Nephron (organoid): ENCODE data around the gene FLRT1.

ENCODE experiments used
- H3K27ac Mint-ChIP-seq, 3 experiments: 2 replicates each; pipeline ENCODE4 v1.8.0; 2020; ENCODE audit warnings: mixed read lengths in 3 of 3, mild to moderate bottlenecking in 2 of 3, moderate library complexity in 1 of 3
- H3K27me3 Mint-ChIP-seq: 2 replicates; pipeline ENCODE4 v1.8.0; 2021; ENCODE audit warnings: low read depth, mild to moderate bottlenecking, moderate library complexity, mixed read lengths
- H3K36me3 Mint-ChIP-seq: 2 replicates; pipeline ENCODE4 v1.8.0; 2020; ENCODE audit warnings: low read depth, mixed read lengths
- H3K4me1 Mint-ChIP-seq: 2 replicates; pipeline ENCODE4 v1.8.0; 2020; ENCODE audit warnings: mixed read lengths
- H3K4me3 Mint-ChIP-seq, 3 experiments: 2 replicates each; pipeline ENCODE4 v1.8.0; 2020; ENCODE audit warnings: mild to moderate bottlenecking in 3 of 3, mixed read lengths in 3 of 3, moderate library complexity in 2 of 3
- H3K9me3 Mint-ChIP-seq: 2 replicates; pipeline ENCODE4 v1.8.0; 2020; ENCODE audit warnings: mixed read lengths
- CTCF ChIP-seq, 3 experiments: fragments of 200-600 bp; sonication (generic); IDR thresholded peaks; one replicate each; pipeline ENCODE4 v1.5.0; 2021; ENCODE audit warnings: antibody characterized with exemption in 3 of 3; ENCODE audit not compliant: unreplicated experiment in 3 of 3

Gene FLRT1

GRCh38 chr11:64053699-64054098 is 18.0 kb downstream of the FLRT1 start:
- no peak for TF ChIP-seq CTCF (IDR thresholded peaks at IDR 0.05; ENCODE audit: unreplicated experiment in 3 of 3)
- H3K4me3 Mint-ChIP-seq = no peak overlapping the region

DNA sequence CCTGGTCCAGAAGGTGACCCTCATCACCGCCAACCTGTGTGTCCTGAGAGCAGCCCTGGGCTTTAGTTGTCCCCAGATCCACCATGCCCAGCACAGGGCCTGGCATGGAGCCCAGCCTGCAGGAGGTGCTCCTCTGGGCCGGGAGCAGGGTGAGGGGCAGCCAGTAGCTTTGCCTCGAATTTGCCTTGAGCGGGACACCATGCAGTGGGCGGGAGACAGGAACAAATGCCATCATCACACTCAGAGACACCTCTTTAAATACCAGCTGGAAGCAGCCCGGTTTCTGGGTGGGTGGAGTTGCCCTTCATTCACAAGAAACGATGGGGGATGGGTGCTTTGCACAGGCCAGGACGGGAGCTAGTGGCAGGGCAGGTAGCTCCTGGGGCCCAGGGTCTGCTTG is 19.3 kb downstream of the FLRT1 start:
- Mint-ChIP-seq H3K4me3 (no peak overlapping the region), H3K27me3 (peaks cover 6% of the 10 kb centered on the region), H3K4me1 (peaks cover 25% of the 10 kb centered on the region), H3K27ac (no peak overlapping the region), H3K36me3 (no peaks in the 10 kb centered on the region), H3K9me3 (no peaks in the 10 kb centered on the region)
- no peak for TF ChIP-seq CTCF (IDR thresholded peaks at IDR 0.05; ENCODE audit: unreplicated experiment in 3 of 3)

More at GRCh38 chr11:64053699-64054098, 18.0 kb downstream of the FLRT1 start:
- no peaks in the 10 kb centered on the region for H3K9me3 Mint-ChIP-seq
- peaks cover 6% of the 10 kb centered on the region for H3K27me3 Mint-ChIP-seq
- H3K27ac Mint-ChIP-seq = peak overlapping the region in 2 of 3 experiments; percentile 6 to 44
- H3K36me3 Mint-ChIP-seq = no peaks in the 10 kb centered on the region
- H3K4me1 Mint-ChIP-seq = peaks cover 25% of the 10 kb centered on the region

DNA sequence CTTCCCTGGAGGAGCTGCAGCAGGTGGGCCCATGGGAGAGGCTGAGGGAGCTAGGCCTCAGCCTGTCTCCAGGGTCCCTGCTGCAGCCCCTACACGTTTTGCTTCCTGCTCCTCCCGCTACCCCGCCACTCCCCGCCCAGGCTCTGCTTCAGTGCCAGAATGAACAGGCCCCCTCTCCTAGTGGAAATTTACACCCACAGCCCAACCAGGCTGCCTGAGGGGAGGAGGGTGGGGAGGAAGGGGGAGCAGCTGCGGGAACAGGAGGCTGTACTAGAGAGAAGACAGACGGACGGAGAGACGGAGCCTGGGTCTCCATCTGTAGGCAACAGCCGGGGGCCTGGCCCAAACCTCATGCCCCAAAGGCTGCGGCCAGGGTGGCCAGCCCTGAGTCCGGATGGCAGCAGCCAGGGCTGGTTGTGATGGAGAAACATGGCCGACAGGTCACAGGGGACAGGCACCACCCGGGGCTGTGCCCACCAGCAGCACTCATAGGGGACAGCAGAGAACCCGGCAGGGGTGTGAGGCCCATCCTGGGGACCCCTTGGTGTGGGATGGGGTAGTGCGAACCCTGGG is 20.6 kb downstream of the FLRT1 start:
- Mint-ChIP-seq H3K4me3 (no peak overlapping the region), H3K27me3 (peaks cover 6% of the 10 kb centered on the region), H3K4me1 (peaks cover 32% of the 10 kb centered on the region), H3K36me3 (no peaks in the 10 kb centered on the region), H3K27ac (peak overlapping the region in 2 of 3 experiments; percentile 28 to 53), H3K9me3 (no peaks in the 10 kb centered on the region)
- no peak for TF ChIP-seq CTCF (IDR thresholded peaks at IDR 0.05; ENCODE audit: unreplicated experiment in 3 of 3)

DNA sequence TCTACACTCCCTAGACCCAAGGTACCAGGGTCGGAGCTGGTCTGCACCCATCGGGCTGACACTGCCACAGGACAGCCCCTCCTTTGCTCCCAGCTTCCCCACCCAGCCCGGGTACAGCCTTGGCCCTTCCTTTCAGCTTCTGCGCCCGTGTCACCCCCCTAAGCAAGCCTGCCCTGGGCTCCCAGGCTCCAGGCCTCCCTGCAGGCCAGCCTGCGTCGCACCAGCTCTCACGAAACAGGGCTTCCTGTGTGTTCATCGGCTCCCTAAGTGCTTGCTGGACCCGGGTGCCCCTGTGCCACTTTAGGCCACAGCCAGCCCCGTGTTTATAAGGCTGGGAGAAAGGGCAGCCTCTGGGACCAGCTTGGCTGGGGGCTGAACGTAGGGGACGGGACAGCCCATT is 21.1 kb downstream of the FLRT1 start:
- H3K4me1 Mint-ChIP-seq = peaks cover 34% of the 10 kb centered on the region
- peaks cover 7% of the 10 kb centered on the region for H3K27me3 Mint-ChIP-seq
- no peaks in the 10 kb centered on the region for H3K9me3 Mint-ChIP-seq
- H3K4me3 Mint-ChIP-seq = no peak overlapping the region
- peak overlapping the region in 1 of 3 experiments; percentile 31 for H3K27ac Mint-ChIP-seq
- no peak for TF ChIP-seq CTCF (IDR thresholded peaks at IDR 0.05; ENCODE audit: unreplicated experiment in 3 of 3)
- H3K36me3 Mint-ChIP-seq = no peaks in the 10 kb centered on the region

DNA sequence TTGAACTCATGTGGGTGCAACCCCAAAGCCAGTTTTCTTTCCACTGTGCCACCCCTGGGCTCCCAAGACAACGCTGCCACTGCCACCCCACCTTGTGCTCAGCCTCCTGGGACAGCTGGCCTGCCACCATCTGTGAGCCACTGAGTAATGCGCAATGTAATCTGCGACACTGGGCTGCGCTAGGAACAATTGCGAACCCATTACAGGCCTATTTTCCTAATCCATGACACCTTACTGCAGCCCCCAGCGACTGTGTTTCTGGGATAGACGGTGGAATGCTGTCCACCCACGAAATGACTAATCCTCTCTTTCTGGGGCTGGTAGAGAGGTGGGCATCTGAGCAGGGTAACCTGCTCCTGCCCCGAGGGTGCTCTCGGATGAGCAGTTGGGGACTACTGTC is 22.2 kb downstream of the FLRT1 start:
- Mint-ChIP-seq H3K27ac (no peak overlapping the region), H3K36me3 (no peaks in the 10 kb centered on the region), H3K4me3 (no peak overlapping the region), H3K27me3 (peaks cover 8% of the 10 kb centered on the region), H3K4me1 (peaks cover 34% of the 10 kb centered on the region), H3K9me3 (no peaks in the 10 kb centered on the region)
- TF ChIP-seq CTCF (IDR thresholded peaks at IDR 0.05; ENCODE audit: unreplicated experiment in 3 of 3) = no peak

DNA sequence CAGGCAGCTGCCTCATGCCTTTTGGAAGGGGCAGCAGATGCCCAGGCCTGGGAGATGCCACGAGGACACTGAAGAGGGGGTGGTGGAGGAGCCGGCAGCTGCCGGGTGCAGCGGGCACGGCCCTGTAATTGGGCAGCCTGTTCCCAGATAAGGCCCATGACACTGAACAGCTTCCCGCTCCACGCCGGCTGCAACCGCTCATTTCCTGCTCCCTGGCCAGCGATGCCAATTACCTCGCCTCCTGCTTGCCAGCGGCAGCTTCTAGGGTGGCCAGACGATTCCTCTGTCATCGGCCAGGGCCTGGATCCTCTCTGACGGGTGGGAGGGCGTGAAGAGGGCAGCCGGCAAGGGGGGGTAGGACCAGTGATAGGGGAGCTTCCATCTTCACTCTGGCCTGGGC is 22.8 kb downstream of the FLRT1 start:
- Mint-ChIP-seq H3K4me3 (no peak overlapping the region), H3K27ac (no peak overlapping the region), H3K36me3 (no peaks in the 10 kb centered on the region), H3K4me1 (peaks cover 33% of the 10 kb centered on the region), H3K27me3 (peaks cover 13% of the 10 kb centered on the region), H3K9me3 (no peaks in the 10 kb centered on the region)
- no peak for TF ChIP-seq CTCF (IDR thresholded peaks at IDR 0.05; ENCODE audit: unreplicated experiment in 3 of 3)
